ENCODE measurements around the gene TNFAIP3. TPM values are rescaled to one million over a fixed set of nuclear protein-coding genes. Genes with fewer than 3 reads are reported as not detected.

The TNFAIP3 gene
- total RNA-seq, 2 experiments from 2014 or later, result 3,816 to 3,885 TPM

GRCh38 chr6:137919837-137920730 is 53.0 kb downstream of the TNFAIP3 start:
- ChIA-PET CTCF (no interaction called here), POLR2A (interaction anchor here (0.5 kb wide), 1 partner anchor 13 kb away, joined by 3 read pairs; no protein-coding TSS in a partner anchor)
- no peaks in the 10 kb centered on the region for H3K4me1 ChIP-seq (ENCODE audit: insufficient read depth, low read length)
- no peaks in the 10 kb centered on the region for H3K36me3 Mint-ChIP-seq (ENCODE audit: low read depth)
- no peak for ATAC-seq (ENCODE audit: poor library complexity)
- no peak overlapping the region for H3K27ac ChIP-seq (ENCODE audit: low read depth in 1 of 2, low read length in 2 of 2)
- no peak for DNase-seq
- H3K36me3 ChIP-seq (ENCODE audit: insufficient read depth, low read length), result no peaks in the 10 kb centered on the region
- no peak overlapping the region for H3K27ac Mint-ChIP-seq
- no peaks in the 10 kb centered on the region for H3K27me3 Mint-ChIP-seq
- no peaks in the 10 kb centered on the region for H3K27me3 ChIP-seq (ENCODE audit: control insufficient read depth in 1 of 2, insufficient read depth in 2 of 2, low read length in 2 of 2)
- H3K9me3 ChIP-seq (ENCODE audit: control insufficient read depth in 1 of 2, insufficient read depth in 1 of 2, low read length in 2 of 2), result no peaks in the 10 kb centered on the region
- H3K4me3 Mint-ChIP-seq, result no peak overlapping the region
- no peak overlapping the region for H3K4me3 ChIP-seq (ENCODE audit: low read length)
- H3K4me1 Mint-ChIP-seq (ENCODE audit: low read depth), result peaks cover 5% of the 10 kb centered on the region
- no peaks in the 10 kb centered on the region for H3K9me3 Mint-ChIP-seq
- intact Hi-C loops (cut with DNase I, micrococcal nuclease), result no loop called here
- no peak for TF ChIP-seq CTCF (IDR thresholded peaks at IDR 0.05)

DNA sequence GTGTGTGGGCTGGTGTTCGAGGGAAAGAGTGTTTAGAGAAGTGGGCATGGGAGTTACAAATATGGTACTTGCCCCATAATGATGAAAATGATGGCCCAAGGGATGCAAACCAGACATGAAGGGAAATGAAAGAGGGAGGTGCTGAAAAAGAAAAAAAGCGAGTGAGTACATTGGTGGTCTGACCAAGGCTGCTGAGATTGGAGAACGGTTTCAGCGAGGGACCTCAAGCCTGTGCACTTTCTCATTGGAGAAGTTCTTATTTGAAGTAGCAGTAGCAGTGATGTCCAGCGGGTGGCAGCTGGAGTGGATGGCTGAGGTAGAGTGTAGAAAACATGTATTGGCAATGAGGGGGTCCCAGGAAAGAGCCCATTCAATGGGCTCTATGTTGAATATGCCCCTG is 54.8 kb downstream of the TNFAIP3 start:
- no peaks in the 10 kb centered on the region for H3K9me3 ChIP-seq (ENCODE audit: control insufficient read depth in 1 of 2, insufficient read depth in 1 of 2, low read length in 2 of 2)
- H3K27ac ChIP-seq (ENCODE audit: low read depth in 1 of 2, low read length in 2 of 2), result no peak overlapping the region
- Mint-ChIP-seq H3K36me3 (ENCODE audit: low read depth) (no peaks in the 10 kb centered on the region), H3K27me3 (no peaks in the 10 kb centered on the region), H3K9me3 (no peaks in the 10 kb centered on the region), H3K4me3 (no peak overlapping the region), H3K4me1 (ENCODE audit: low read depth) (peaks cover 22% of the 10 kb centered on the region), H3K27ac (no peak overlapping the region)
- no peak for TF ChIP-seq CTCF (IDR thresholded peaks at IDR 0.05)
- peaks cover 6% of the 10 kb centered on the region for H3K4me1 ChIP-seq (ENCODE audit: insufficient read depth, low read length)
- H3K4me3 ChIP-seq (ENCODE audit: low read length), result no peak overlapping the region
- POLR2A ChIA-PET, result no interaction called here
- no peaks in the 10 kb centered on the region for H3K27me3 ChIP-seq (ENCODE audit: control insufficient read depth in 1 of 2, insufficient read depth in 2 of 2, low read length in 2 of 2)
- no peaks in the 10 kb centered on the region for H3K36me3 ChIP-seq (ENCODE audit: insufficient read depth, low read length)
- intact Hi-C loops (cut with DNase I, micrococcal nuclease), result no loop called here
- ATAC-seq (ENCODE audit: poor library complexity), result no peak
- peak in 1 of 14 experiments; percentile 25 for DNase-seq
- CTCF ChIA-PET, result no interaction called here

GRCh38 chr6:137923866-137924653 is 57.0 kb downstream of the TNFAIP3 start:
- no peak overlapping the region for H3K4me3 ChIP-seq (ENCODE audit: low read length)
- H3K27me3 ChIP-seq (ENCODE audit: control insufficient read depth in 1 of 2, insufficient read depth in 2 of 2, low read length in 2 of 2), result no peaks in the 10 kb centered on the region
- intact Hi-C loops (cut with DNase I, micrococcal nuclease), result no loop called here
- H3K36me3 ChIP-seq (ENCODE audit: insufficient read depth, low read length), result no peaks in the 10 kb centered on the region
- no peak for TF ChIP-seq CTCF (IDR thresholded peaks at IDR 0.05)
- ChIA-PET CTCF (no interaction called here), POLR2A (no interaction called here)
- Mint-ChIP-seq H3K4me3 (no peak overlapping the region), H3K9me3 (no peaks in the 10 kb centered on the region), H3K27me3 (no peaks in the 10 kb centered on the region), H3K27ac (no peak overlapping the region), H3K4me1 (ENCODE audit: low read depth) (peaks cover 44% of the 10 kb centered on the region), H3K36me3 (ENCODE audit: low read depth) (no peaks in the 10 kb centered on the region)
- H3K4me1 ChIP-seq (ENCODE audit: insufficient read depth, low read length), result peaks cover 26% of the 10 kb centered on the region
- ATAC-seq (ENCODE audit: poor library complexity) (no peak), DNase-seq (no peak)
- H3K9me3 ChIP-seq (ENCODE audit: control insufficient read depth in 1 of 2, insufficient read depth in 1 of 2, low read length in 2 of 2), result no peaks in the 10 kb centered on the region
- no peak overlapping the region for H3K27ac ChIP-seq (ENCODE audit: low read depth in 1 of 2, low read length in 2 of 2)

Data from CD4-positive, alpha-beta T cell (primary cell).